Nucleus accumbens (tissue), 56 donors: ENCODE data around the gene ARHGAP22.
"Not testable (repeated sequence)": the region's sequence is repeated elsewhere in the genome, so short reads cannot be mapped to it uniquely, and the experiment has no call there.

Experiments
- DNase-seq, 56 donors: peaks; one replicate each; lab custom pipeline; 2025; lab: John Stamatoyannopoulos, UW

ARHGAP22 gene, protein sequence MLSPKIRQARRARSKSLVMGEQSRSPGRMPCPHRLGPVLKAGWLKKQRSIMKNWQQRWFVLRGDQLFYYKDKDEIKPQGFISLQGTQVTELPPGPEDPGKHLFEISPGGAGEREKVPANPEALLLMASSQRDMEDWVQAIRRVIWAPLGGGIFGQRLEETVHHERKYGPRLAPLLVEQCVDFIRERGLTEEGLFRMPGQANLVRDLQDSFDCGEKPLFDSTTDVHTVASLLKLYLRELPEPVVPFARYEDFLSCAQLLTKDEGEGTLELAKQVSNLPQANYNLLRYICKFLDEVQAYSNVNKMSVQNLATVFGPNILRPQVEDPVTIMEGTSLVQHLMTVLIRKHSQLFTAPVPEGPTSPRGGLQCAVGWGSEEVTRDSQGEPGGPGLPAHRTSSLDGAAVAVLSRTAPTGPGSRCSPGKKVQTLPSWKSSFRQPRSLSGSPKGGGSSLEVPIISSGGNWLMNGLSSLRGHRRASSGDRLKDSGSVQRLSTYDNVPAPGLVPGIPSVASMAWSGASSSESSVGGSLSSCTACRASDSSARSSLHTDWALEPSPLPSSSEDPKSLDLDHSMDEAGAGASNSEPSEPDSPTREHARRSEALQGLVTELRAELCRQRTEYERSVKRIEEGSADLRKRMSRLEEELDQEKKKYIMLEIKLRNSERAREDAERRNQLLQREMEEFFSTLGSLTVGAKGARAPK

DNA sequence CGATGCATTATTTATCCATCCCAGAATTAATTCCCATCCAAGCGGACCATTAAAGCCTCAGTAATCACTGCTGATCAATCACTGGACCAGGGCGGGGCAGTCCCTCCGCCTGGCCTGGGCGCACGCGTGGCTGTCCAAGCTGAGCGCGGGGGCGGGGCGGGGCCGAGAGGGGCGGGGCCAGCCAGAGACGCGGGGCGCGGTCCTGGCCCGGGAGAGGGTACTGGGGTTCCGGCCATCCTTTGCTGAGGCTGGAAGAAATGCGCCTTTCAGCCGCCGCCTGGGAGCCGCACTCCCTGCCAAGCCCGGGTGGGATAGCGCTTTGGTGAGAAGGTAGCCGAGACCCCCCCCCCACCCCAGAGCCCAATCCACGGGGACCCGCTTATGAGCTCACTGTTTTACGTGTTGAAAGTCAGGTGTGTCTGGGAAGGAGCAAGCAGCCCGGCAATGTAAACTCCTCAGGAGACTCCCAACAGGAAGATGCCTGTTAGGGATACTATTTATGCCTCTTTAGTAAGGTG lies at the start of gene ARHGAP22:
TSS of gene ARHGAP22 (minus strand) at position 83 of the 518 bp plus-strand sequence. CDS start 277 bp downstream, outside the sequence.
- DNase-seq, result peak in 39 of 56 donors; percentile 28 to 79 (median 62)

- DNase-seq, result no peak
Measured at GRCh38 chr10:48653944-48654698, 49.2 kb upstream of the ARHGAP22 start.

GRCh38 chr10:48653347-48653746 lies 48.5 kb upstream of the ARHGAP22 start:
- DNase-seq, result no peak

- DNase-seq, result no peak
Measured at GRCh38 chr10:48652344-48652743, 47.5 kb upstream of the ARHGAP22 start.

GRCh38 chr10:48651839-48652238 lies 47.0 kb upstream of the ARHGAP22 start:
- no peak for DNase-seq

DNA sequence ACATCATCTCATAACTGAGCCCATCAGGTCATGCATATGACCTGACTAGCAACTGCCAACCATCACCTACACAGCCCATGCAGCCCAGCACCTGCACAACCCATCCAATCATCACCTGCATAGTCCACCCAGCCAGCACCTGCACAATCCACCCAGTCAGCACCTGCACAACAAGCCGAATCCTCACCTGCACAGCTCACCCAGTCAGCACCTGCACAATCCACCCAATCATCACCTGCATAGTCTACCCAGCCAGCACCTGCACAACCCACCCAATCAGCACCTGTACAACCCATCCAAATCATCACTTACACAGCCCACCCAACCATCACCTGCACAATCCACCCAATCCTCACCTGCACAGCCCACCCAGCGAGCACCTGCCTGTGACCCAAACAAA lies 46.4 kb upstream of the ARHGAP22 start:
- DNase-seq, result no peak

- peak in 15 of 56 donors; percentile 14 to 53 (median 28) for DNase-seq
Measured at GRCh38 chr10:48649349-48649944, 44.6 kb upstream of the ARHGAP22 start.

- no peak for DNase-seq
Measured at GRCh38 chr10:48648172-48648942, 43.5 kb upstream of the ARHGAP22 start.

DNA sequence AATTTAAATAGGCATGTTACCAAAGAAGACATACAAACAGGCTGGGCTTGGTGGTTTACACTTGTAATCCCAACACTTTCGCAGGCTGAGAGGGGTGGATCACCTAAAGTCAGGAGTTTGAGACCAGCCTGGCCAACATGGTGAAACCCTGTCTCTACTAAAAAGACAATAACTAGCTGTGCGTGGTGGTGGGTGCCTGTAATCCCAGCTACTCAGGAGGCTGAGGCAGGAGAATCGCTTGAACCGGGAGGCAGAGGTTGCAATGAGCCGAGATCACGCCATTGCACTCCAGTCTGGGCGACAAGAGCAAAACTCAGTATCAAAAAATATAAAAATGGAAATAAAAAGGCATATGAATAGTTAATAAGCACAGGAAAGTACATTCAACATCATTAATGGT lies 42.2 kb upstream of the ARHGAP22 start:
- not testable (repeated sequence) for DNase-seq

DNA sequence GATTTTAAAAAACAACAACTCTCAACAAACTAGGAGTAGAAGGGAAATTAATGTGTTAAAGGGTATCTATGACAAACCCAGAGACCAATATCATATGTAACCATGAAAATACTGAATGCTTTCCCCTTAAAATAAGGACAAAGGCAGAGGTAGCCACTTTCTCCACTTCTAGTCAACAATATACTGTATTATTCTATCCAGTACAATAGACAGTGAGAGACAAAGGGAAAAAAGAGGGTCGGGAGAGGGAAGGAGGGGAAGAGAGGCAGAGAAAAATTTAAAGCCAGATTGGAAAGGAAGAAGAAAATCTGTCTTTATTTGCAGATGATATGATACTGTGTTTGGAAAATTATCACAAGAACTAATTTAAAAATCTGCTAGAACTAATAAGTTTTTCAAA lies 40.7 kb upstream of the ARHGAP22 start:
- no peak for DNase-seq

- not testable (repeated sequence) for DNase-seq
Measured at GRCh38 chr10:48641099-48641690, 36.3 kb upstream of the ARHGAP22 start.

GRCh38 chr10:48640326-48640725 lies 35.5 kb upstream of the ARHGAP22 start:
- no peak for DNase-seq

DNA sequence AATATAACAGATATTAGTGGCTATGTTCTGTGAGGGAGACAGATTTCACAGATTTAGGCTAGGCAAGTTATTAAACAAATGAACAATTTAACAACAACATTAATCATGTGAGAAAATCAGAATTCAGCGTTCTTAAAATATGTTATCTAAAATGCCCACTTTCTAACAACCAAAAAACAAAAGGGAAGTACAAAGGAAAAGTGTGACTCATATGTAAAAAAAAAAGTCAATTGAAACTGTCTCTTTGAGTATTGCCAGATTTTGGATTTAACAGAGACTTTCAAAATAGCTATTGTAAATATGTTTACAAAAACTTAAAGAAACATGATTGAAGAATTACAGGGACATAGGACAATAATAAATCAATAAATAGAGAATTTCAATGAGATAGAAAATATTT lies 34.8 kb upstream of the ARHGAP22 start:
- DNase-seq, result no peak

DNA sequence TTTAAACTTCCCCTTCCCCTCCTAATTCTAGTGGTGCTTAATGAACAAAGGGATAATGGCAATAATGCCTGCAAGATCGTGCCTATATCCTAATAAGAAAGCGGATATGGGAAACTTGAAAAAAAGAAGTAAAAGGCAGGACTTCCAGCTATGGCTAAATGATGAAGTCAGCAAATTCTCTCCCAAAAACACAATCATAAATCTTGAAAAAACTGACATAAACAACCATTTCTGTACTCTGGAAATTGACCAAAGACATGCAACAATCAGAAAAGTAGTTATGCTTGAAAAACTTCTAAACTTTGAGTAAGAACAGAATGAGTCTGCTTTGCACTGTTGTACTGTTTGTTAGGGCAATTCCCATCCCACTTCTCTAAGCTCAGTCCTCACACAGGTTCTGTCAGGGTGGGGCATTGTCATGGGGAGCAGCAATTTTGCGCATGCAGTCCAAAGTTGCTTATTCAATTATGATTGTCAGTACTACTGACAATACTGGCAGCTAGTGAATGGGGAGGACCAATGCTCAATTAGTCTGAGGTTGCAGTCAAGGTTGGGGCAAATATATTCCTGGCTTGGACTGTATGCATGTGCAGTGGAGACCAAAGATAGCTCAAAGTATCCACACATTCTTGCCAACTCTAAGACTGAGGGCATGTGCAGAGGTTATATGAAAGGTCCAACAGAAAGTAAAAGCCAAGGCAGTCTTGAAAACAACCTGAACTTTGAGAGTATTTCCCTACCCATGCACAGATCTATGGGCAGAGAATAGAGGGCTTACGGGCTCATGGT lies 34.1 kb upstream of the ARHGAP22 start:
- no peak for DNase-seq

DNA sequence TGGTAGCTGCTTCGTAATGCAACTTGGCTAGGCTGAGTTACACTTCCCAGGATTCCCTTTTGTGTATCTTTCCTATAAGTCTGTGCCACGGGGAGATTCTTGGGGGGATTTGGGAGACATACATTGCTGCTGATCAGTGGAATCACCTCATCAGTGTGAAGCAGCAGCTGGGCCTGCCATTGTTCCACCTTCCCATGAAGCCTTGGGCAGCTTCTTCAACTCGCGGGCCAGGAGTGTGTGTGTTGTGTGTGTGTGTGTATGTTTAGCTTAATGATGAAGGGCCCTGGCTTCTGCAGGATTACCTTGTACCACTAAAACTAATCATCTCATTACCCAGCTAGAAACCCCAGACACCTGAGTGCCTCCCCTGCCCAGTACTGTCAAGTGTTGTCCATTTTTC lies 33.3 kb upstream of the ARHGAP22 start:
- no peak for DNase-seq

DNA sequence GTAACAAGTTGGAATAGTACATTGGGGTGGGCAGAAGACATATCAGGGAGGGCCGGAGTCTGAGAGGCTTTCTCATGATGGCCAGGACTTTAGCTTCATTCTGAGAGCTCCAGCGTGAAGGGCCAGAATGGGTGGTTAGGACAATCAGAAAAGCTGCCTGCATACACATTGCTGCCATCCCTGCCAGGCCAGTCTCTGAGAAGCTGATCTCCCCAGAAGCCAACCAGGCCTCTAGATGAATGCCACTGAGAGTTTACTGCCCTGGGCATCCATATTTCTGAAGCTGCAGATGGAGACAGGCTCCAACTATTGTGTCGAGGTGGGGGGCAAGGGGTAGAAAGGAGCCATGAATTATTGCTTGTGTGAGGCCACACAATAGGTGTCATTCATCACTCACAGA lies 32.0 kb upstream of the ARHGAP22 start:
- no peak for DNase-seq

- no peak for DNase-seq
Measured at GRCh38 chr10:48636231-48636630, 31.4 kb upstream of the ARHGAP22 start.

- DNase-seq, result no peak
Measured at GRCh38 chr10:48634984-48635557, 30.2 kb upstream of the ARHGAP22 start.
